Uterus (tissue), 4 donors: ENCODE measurements around the gene HLX. TPM values are rescaled to one million over a fixed set of nuclear protein-coding genes. Genes with fewer than 3 reads are reported as not detected.

Experiments
- DNase-seq, 2 donors: peaks; one replicate each; pipeline ENCODE4 v3.0.0-alpha.2; 2019 to 2020
- H3K27ac ChIP-seq, 2 donors: fragments of 200-600 bp; sonication (generic); 1 replicate in 1 of 2; 2 replicates in 1 of 2; pipeline ENCODE4 v1.5.1; 2016 to 2018
- H3K27me3 ChIP-seq, 2 donors: fragments of 200-600 bp; sonication (generic); one replicate each; pipeline ENCODE4 v1.5.1; 2018 to 2019; ENCODE audit warnings: control low read depth in 1 of 2
- H3K36me3 ChIP-seq, 2 donors: fragments of 200-600 bp; sonication (generic); one replicate each; pipeline ENCODE4 v1.5.1; 2019; ENCODE audit warnings: control low read depth in 1 of 2
- H3K4me1 ChIP-seq, 2 donors: fragments of 200-600 bp; sonication (generic); one replicate each; pipeline ENCODE4 v1.5.1; 2018 to 2019; ENCODE audit warnings: control low read depth in 1 of 2
- H3K4me3 ChIP-seq, 2 donors: fragments of 200-600 bp; sonication (generic); 1 replicate in 1 of 2; 2 replicates in 1 of 2; pipeline ENCODE4 v1.5.1; 2018 to 2019; ENCODE audit warnings: mild to moderate bottlenecking in 1 of 2
- H3K9me3 ChIP-seq, 2 donors: fragments of 200-600 bp; sonication (generic); one replicate each; pipeline ENCODE4 v1.5.1; 2019; ENCODE audit warnings: control low read depth in 1 of 2
- POLR2A ChIP-seq, 2 donors: fragments of 450-650 bp; IDR thresholded peaks; one replicate each; pipeline ENCODE4 v1.6.1; 2016; ENCODE audit warnings: antibody characterized with exemption in 2 of 2, mild to moderate bottlenecking in 1 of 2, moderate library complexity in 1 of 2
- intact Hi-C: fragments of 100-400 bp; cut with DNase I; formaldehyde crosslinking; loops from one replicate; pipeline ENCODE4 v1.15.1; 2023; ENCODE audit warnings: low total_unique reads
- total RNA-seq, 4 donors: library from RNA; depleted of rRNA in 3 of 4; stranded (reverse); fragments of >200 nt in 3 of 4; gene quantifications; one replicate each; pipeline versions ENCODE4 v1.1.0 to v1.2.4, GENCODE V29; 2014 to 2023
- TF ChIP-seq, protein P1 (sequence below), 4 experiments: fragments of 200-600 bp in 2 of 4; fragments of 450-650 bp in 2 of 4; sonication (generic) in 2 of 4; IDR thresholded peaks; one replicate each; pipeline ENCODE4 v1.5.1; 2016 to 2019; ENCODE audit warnings: antibody characterized with exemption in 4 of 4, mild to moderate bottlenecking in 2 of 4, moderate library complexity in 1 of 4
- donor health status: DM: yes; HTN: yes; CAD: no.

Gene HLX
- total RNA-seq, 4 donors from 2014 or later = 0.26 to 35.9 (median 7.0) TPM

DNA sequence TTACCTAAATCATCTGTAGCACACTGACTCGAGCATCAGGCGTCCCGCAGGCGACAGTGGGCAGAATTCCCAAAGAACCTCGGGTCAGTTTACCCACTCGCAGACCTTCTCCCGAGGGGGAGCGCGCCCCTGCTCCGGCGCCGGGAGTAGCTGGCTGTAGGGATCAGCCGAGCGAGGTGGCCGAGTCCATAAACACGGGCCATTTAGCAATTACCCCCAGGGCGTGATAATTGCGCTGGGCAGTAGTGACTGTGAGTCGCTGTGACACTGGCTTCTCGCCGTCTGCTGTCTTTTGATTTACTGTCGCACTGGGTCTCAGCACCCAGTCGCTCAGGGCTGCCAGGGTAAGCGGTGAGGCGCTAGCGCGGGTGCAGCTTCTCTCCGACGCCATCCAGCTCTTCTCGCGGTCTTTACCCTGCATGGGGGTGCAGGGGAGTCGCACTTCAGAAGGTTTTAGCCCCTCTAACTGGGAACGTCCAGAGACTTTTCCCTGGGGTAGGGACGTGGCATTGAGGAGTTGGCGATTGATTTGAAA is 16.2 kb downstream of the HLX start:
- Histone ChIP-seq H3K4me3 (no peak overlapping the region), H3K27ac (no peak overlapping the region), H3K9me3 (no peaks in the 10 kb centered on the region), H3K36me3 (no peaks in the 10 kb centered on the region), H3K4me1 (no peaks in the 10 kb centered on the region), H3K27me3 (peaks cover 23 to 52% of the 10 kb centered on the region in 2 donors)
- intact Hi-C loops = no loop called here
- TF ChIP-seq, protein P1, sequence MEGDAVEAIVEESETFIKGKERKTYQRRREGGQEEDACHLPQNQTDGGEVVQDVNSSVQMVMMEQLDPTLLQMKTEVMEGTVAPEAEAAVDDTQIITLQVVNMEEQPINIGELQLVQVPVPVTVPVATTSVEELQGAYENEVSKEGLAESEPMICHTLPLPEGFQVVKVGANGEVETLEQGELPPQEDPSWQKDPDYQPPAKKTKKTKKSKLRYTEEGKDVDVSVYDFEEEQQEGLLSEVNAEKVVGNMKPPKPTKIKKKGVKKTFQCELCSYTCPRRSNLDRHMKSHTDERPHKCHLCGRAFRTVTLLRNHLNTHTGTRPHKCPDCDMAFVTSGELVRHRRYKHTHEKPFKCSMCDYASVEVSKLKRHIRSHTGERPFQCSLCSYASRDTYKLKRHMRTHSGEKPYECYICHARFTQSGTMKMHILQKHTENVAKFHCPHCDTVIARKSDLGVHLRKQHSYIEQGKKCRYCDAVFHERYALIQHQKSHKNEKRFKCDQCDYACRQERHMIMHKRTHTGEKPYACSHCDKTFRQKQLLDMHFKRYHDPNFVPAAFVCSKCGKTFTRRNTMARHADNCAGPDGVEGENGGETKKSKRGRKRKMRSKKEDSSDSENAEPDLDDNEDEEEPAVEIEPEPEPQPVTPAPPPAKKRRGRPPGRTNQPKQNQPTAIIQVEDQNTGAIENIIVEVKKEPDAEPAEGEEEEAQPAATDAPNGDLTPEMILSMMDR (IDR thresholded peaks at IDR 0.05) = no peak
- no peak for TF ChIP-seq POLR2A (IDR thresholded peaks at IDR 0.05)
- no peak for DNase-seq

DNA sequence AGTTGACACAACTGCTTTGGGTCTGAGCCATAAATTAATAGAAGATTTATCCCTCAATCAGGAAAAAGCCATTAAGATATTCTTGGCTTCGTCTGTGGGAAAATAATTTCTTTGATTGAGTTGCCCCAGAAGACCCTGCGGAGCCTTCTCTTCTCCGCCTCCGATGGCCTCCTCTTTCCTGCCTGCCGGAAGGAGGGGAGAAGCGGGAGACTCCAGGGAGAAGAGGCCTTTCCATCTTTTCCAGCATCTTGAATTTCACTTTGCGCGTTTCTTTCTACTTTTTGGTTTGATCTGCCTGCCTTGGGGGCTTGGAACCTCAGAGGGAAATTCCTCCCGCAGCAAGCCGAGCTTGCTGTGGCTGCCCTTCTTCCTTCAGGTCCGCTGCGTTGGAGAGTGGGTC is 16.8 kb downstream of the HLX start:
- TF ChIP-seq, protein P1 (IDR thresholded peaks at IDR 0.05) = no peak
- TF ChIP-seq POLR2A (IDR thresholded peaks at IDR 0.05) = no peak
- Histone ChIP-seq H3K4me3 (no peak overlapping the region), H3K27me3 (peaks cover 21 to 46% of the 10 kb centered on the region in 2 donors), H3K27ac (no peak overlapping the region), H3K36me3 (no peaks in the 10 kb centered on the region), H3K4me1 (no peaks in the 10 kb centered on the region), H3K9me3 (no peaks in the 10 kb centered on the region)
- DNase-seq = no peak
- intact Hi-C loops = no loop called here

DNA sequence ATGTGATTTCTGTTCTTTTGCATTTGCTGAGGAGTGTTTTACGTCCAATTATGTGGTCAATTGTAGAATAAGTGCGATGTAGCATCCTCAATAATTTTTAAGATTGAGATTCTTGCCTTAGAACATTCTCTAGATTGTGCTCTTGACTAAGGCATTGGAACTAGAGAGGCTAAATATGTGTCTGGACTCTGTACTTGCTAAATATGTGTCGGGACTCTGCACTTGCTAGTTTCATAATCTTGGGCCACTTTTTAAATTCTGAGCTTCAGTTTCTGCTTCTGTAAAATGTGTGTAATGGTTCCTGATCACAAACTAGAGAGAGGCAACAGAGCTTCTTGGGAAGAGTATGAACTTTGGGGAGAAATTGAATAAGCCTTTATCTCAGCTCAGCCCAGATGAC is 21.6 kb downstream of the HLX start:
- no peaks in the 10 kb centered on the region for H3K9me3 ChIP-seq
- H3K27me3 ChIP-seq = no peaks in the 10 kb centered on the region
- TF ChIP-seq, protein P1 (IDR thresholded peaks at IDR 0.05) = no peak
- TF ChIP-seq POLR2A (IDR thresholded peaks at IDR 0.05) = no peak
- H3K36me3 ChIP-seq = no peaks in the 10 kb centered on the region
- H3K4me3 ChIP-seq = no peak overlapping the region
- no peak for DNase-seq
- no peaks in the 10 kb centered on the region for H3K4me1 ChIP-seq
- intact Hi-C loops = no loop called here
- no peak overlapping the region for H3K27ac ChIP-seq

DNA sequence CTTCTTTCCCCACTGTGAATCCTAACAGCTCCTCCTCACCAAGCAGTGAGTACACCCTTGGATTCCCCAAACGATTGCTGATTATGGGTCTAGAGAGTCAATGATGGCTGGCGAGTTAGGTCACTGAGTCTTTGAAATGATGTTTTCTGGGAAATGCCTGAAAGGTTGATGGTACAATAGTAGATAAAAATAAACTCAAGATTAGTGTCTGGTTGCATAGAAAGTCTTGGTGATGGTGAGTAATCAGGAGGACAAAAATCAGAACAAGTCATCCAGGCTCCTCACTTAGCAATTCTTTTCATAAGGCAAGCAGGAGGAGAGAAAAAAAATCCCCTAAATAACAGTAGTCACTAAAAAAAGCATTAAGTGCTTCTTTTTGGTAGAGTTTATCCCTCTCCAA is 22.6 kb downstream of the HLX start:
- Histone ChIP-seq H3K36me3 (no peaks in the 10 kb centered on the region), H3K27ac (no peak overlapping the region), H3K27me3 (no peaks in the 10 kb centered on the region), H3K9me3 (no peaks in the 10 kb centered on the region), H3K4me1 (no peaks in the 10 kb centered on the region), H3K4me3 (no peak overlapping the region)
- TF ChIP-seq POLR2A (IDR thresholded peaks at IDR 0.05) = no peak
- TF ChIP-seq, protein P1 (IDR thresholded peaks at IDR 0.05) = no peak
- no peak for DNase-seq
- intact Hi-C loops = no loop called here

DNA sequence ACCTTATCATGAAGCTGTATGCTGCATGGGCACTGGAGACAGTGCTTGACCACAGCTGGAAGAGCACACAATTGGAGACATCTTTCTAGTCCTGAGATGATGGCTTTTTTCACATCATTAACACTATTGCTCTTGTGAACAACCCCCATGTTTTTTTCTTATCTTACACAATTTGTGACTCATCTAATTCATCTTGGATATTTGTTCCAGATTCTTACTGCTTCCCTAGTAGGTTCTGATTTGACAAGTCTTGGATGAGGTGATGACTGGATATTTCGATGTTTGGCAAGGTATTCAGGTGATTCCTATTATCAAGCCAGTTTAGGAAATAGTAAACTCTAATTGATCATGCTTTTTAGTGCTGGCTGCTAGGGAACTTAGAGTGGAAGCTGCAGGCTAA is 23.7 kb downstream of the HLX start:
- Histone ChIP-seq H3K27me3 (no peaks in the 10 kb centered on the region), H3K36me3 (no peaks in the 10 kb centered on the region), H3K4me1 (no peaks in the 10 kb centered on the region), H3K4me3 (no peak overlapping the region), H3K27ac (no peak overlapping the region), H3K9me3 (no peaks in the 10 kb centered on the region)
- no peak for TF ChIP-seq POLR2A (IDR thresholded peaks at IDR 0.05)
- TF ChIP-seq, protein P1 (IDR thresholded peaks at IDR 0.05) = no peak
- DNase-seq = no peak
- intact Hi-C loops = no loop called here
